Nephron (organoid): Measurements from ENCODE around the gene ROGDI.

Experiments
- H3K27ac Mint-ChIP-seq, 3 experiments: 2 replicates each; pipeline ENCODE4 v1.8.0; 2020; ENCODE audit warnings: mixed read lengths in 3 of 3, mild to moderate bottlenecking in 2 of 3, moderate library complexity in 1 of 3
- H3K27me3 Mint-ChIP-seq: 2 replicates; pipeline ENCODE4 v1.8.0; 2021; ENCODE audit warnings: low read depth, mild to moderate bottlenecking, moderate library complexity, mixed read lengths
- H3K36me3 Mint-ChIP-seq: 2 replicates; pipeline ENCODE4 v1.8.0; 2020; ENCODE audit warnings: low read depth, mixed read lengths
- H3K4me1 Mint-ChIP-seq: 2 replicates; pipeline ENCODE4 v1.8.0; 2020; ENCODE audit warnings: mixed read lengths
- H3K4me3 Mint-ChIP-seq, 3 experiments: 2 replicates each; pipeline ENCODE4 v1.8.0; 2020; ENCODE audit warnings: mild to moderate bottlenecking in 3 of 3, mixed read lengths in 3 of 3, moderate library complexity in 2 of 3
- H3K9me3 Mint-ChIP-seq: 2 replicates; pipeline ENCODE4 v1.8.0; 2020; ENCODE audit warnings: mixed read lengths
- CTCF ChIP-seq, 3 experiments: fragments of 200-600 bp; sonication (generic); IDR thresholded peaks; one replicate each; pipeline ENCODE4 v1.5.0; 2021; ENCODE audit warnings: antibody characterized with exemption in 3 of 3; ENCODE audit not compliant: unreplicated experiment in 3 of 3

ROGDI gene

GRCh38 chr16:4746991-4747574 lies 55.4 kb downstream of the ROGDI start:
- Mint-ChIP-seq H3K27me3 (no peaks in the 10 kb centered on the region), H3K4me1 (peaks cover 16% of the 10 kb centered on the region), H3K36me3 (peaks cover 14% of the 10 kb centered on the region), H3K9me3 (no peaks in the 10 kb centered on the region), H3K4me3 (no peak overlapping the region), H3K27ac (no peak overlapping the region)
- no peak for TF ChIP-seq CTCF (IDR thresholded peaks at IDR 0.05; ENCODE audit: unreplicated experiment in 3 of 3)
